H9 (cell line): Measurements from ENCODE around the gene EFCC1. TPM values are rescaled to one million over a fixed set of nuclear protein-coding genes. Genes with fewer than 3 reads are reported as not detected.

ENCODE experiments used
- DNase-seq: peaks from one replicate; pipeline ENCODE4 v3.0.0-alpha.2; 2017
- H2AFZ ChIP-seq: one replicate; pipeline ENCODE4 v1.6.1; 2013; ENCODE audit warnings: mild to moderate bottlenecking, low read length, control low read depth, moderate library complexity
- H2AK5ac ChIP-seq: 2 replicates; pipeline ENCODE4 v1.6.1; 2013; ENCODE audit warnings: low read length, control low read depth, mixed read lengths; ENCODE audit not compliant: insufficient read length
- H2BK120ac ChIP-seq: one replicate; pipeline ENCODE4 v1.6.1; 2013; ENCODE audit warnings: low read depth, mild to moderate bottlenecking, low read length, control low read depth, inconsistent platforms; ENCODE audit not compliant: poor library complexity, severe bottlenecking
- H2BK12ac ChIP-seq: 2 replicates; pipeline ENCODE4 v1.6.1; 2013; ENCODE audit warnings: low read length, control low read depth, mixed read lengths, low read depth; ENCODE audit not compliant: insufficient read length
- H2BK15ac ChIP-seq: 2 replicates; pipeline ENCODE4 v1.6.1; 2013; ENCODE audit warnings: low read depth, low read length, control low read depth
- H2BK20ac ChIP-seq: one replicate; pipeline ENCODE4 v1.6.1; 2013; ENCODE audit warnings: low read depth, mild to moderate bottlenecking, low read length, control low read depth, inconsistent platforms; ENCODE audit not compliant: poor library complexity, severe bottlenecking
- H2BK5ac ChIP-seq: 2 replicates; pipeline ENCODE4 v1.6.1; 2013; ENCODE audit warnings: low read length, control low read depth, mixed read lengths; ENCODE audit not compliant: insufficient read length
- H3K14ac ChIP-seq: 2 replicates; pipeline ENCODE4 v1.6.1; 2013; ENCODE audit warnings: low read length, control low read depth; ENCODE audit not compliant: insufficient read depth
- H3K18ac ChIP-seq: 2 replicates; pipeline ENCODE4 v1.6.1; 2013; ENCODE audit warnings: low read depth, mild to moderate bottlenecking, mixed read lengths, low read length, control low read depth; ENCODE audit not compliant: insufficient read length
- H3K23ac ChIP-seq: 2 replicates; pipeline ENCODE4 v1.6.1; 2013; ENCODE audit warnings: low read length, control low read depth, mixed read lengths, low read depth; ENCODE audit not compliant: insufficient read length
- H3K23me2 ChIP-seq: 2 replicates; pipeline ENCODE4 v1.6.1; 2013; ENCODE audit warnings: low read depth, mild to moderate bottlenecking, mixed read lengths, low read length, control low read depth; ENCODE audit not compliant: insufficient read length, poor library complexity, severe bottlenecking
- H3K27ac ChIP-seq: 2 replicates; pipeline ENCODE4 v1.5.1; 2013; ENCODE audit warnings: low read length, control low read depth, mixed read lengths, low read depth; ENCODE audit not compliant: insufficient read length
- H3K27me3 ChIP-seq: 2 replicates; pipeline ENCODE4 v1.6.1; 2013; ENCODE audit warnings: low read length, control low read depth, inconsistent platforms; ENCODE audit not compliant: insufficient read depth
- H3K4ac ChIP-seq: 2 replicates; pipeline ENCODE4 v1.6.1; 2013; ENCODE audit warnings: low read depth, mild to moderate bottlenecking, control low read depth, inconsistent platforms, low read length, moderate library complexity
- H3K4me1 ChIP-seq: 2 replicates; pipeline ENCODE4 v1.6.1; 2013; ENCODE audit warnings: low read length, control low read depth, inconsistent platforms; ENCODE audit not compliant: insufficient read depth
- H3K4me2 ChIP-seq: 2 replicates; pipeline ENCODE4 v1.6.1; 2013; ENCODE audit warnings: low read length, control low read depth, mixed read lengths; ENCODE audit not compliant: insufficient read length, insufficient read depth
- H3K56ac ChIP-seq: 2 replicates; pipeline ENCODE4 v1.6.1; 2013; ENCODE audit warnings: low read depth, mild to moderate bottlenecking, mixed read lengths, low read length, control low read depth; ENCODE audit not compliant: insufficient read length
- H3K79me1 ChIP-seq: 2 replicates; pipeline ENCODE4 v1.6.1; 2013; ENCODE audit warnings: low read depth, mild to moderate bottlenecking, moderate library complexity, low read length, control low read depth, inconsistent platforms; ENCODE audit not compliant: insufficient read depth, poor library complexity, severe bottlenecking
- H3K79me2 ChIP-seq: 2 replicates; pipeline ENCODE4 v1.6.1; 2013; ENCODE audit warnings: low read length, control low read depth, inconsistent platforms; ENCODE audit not compliant: insufficient read depth
- H3K9ac ChIP-seq: 2 replicates; pipeline ENCODE4 v1.6.1; 2013; ENCODE audit warnings: low read length, control low read depth, mixed read lengths; ENCODE audit not compliant: insufficient read length; ENCODE audit errors: extremely low read depth
- H3K9me3 ChIP-seq: one replicate; pipeline ENCODE4 v1.6.1; 2013; ENCODE audit warnings: low read depth, low read length, inconsistent platforms; ENCODE audit not compliant: control insufficient read depth
- H3T11ph ChIP-seq: one replicate; pipeline ENCODE4 v1.6.1; 2013; ENCODE audit warnings: mild to moderate bottlenecking, low read length, control low read depth, inconsistent platforms
- H4K20me1 ChIP-seq: one replicate; pipeline ENCODE4 v1.6.1; 2013; ENCODE audit not compliant: control insufficient read depth, insufficient read length, insufficient read depth
- H4K5ac ChIP-seq: 2 replicates; pipeline ENCODE4 v1.6.1; 2013; ENCODE audit warnings: low read depth, mild to moderate bottlenecking, mixed read lengths, low read length, control low read depth; ENCODE audit not compliant: insufficient read length
- H4K8ac ChIP-seq: replicated peaks from 2 replicates; pipeline ENCODE4 v1.6.1; 2013; ENCODE audit warnings: low read length, control low read depth, mixed read lengths, low read depth; ENCODE audit not compliant: insufficient read length
- H4K91ac ChIP-seq: 2 replicates; pipeline ENCODE4 v1.6.1; 2013; ENCODE audit warnings: low read depth, mild to moderate bottlenecking, moderate library complexity, mixed read lengths, low read length, control low read depth; ENCODE audit not compliant: insufficient read length
- H3K27ac Mint-ChIP-seq, 3 experiments: 2 replicates in 2 of 3; 3 replicates in 1 of 3; pipeline ENCODE4 v1.8.0; 2020 to 2021; ENCODE audit warnings: mixed read lengths in 3 of 3, mild to moderate bottlenecking in 1 of 3, moderate library complexity in 1 of 3
- H3K27me3 Mint-ChIP-seq: 2 replicates; pipeline ENCODE4 v1.8.0; 2021; ENCODE audit warnings: low read depth, mild to moderate bottlenecking, moderate library complexity, mixed read lengths
- H3K36me3 Mint-ChIP-seq, 3 experiments: 2 replicates in 2 of 3; 3 replicates in 1 of 3; pipeline ENCODE4 v1.8.0; 2020 to 2021; ENCODE audit warnings: low read depth in 3 of 3, mixed read lengths in 3 of 3; ENCODE audit not compliant: insufficient read depth in 1 of 3
- H3K4me1 Mint-ChIP-seq, 2 experiments: 2 replicates each; pipeline ENCODE4 v1.8.0; 2020; ENCODE audit warnings: mixed read lengths in 2 of 2
- H3K4me3 Mint-ChIP-seq, 2 experiments: 2 replicates in 1 of 2; 3 replicates in 1 of 2; pipeline ENCODE4 v1.8.0; 2020 to 2021; ENCODE audit warnings: mild to moderate bottlenecking in 2 of 2, mixed read lengths in 2 of 2, moderate library complexity in 1 of 2
- H3K9me3 Mint-ChIP-seq, 2 experiments: 2 replicates in 1 of 2; 3 replicates in 1 of 2; pipeline ENCODE4 v1.8.0; 2020; ENCODE audit warnings: mild to moderate bottlenecking in 2 of 2, mixed read lengths in 2 of 2, moderate library complexity in 1 of 2
- WGBS: extraction: QIAGEN DNeasy Blood & Tissue Kit; methylation state at CpG from one replicate; pipeline ENCODE4 v1.1.7; 2013; ENCODE audit warnings: missing lambda C conversion rate, low lambda C conversion rate, mixed read lengths; ENCODE audit not compliant: insufficient read length; ENCODE audit errors: extremely low coverage; 5-methylcytosine and 5-hydroxymethylcytosine counted together
- total RNA-seq: library from RNA; stranded (reverse); gene quantifications from 2 replicates; pipeline ENCODE4 v1.2.1, GENCODE V29; 2021
- TF ChIP-seq, protein P1 (sequence below): fragments of 200-600 bp; sonication (generic); conservative IDR thresholded peaks from 3 replicates; pipeline ENCODE4 v1.8.0; 2021; ENCODE audit warnings: antibody characterized with exemption, mild to moderate bottlenecking

EFCC1 gene
- total RNA-seq, 1 experiment from 2014 or later, result 0.09 TPM

DNA sequence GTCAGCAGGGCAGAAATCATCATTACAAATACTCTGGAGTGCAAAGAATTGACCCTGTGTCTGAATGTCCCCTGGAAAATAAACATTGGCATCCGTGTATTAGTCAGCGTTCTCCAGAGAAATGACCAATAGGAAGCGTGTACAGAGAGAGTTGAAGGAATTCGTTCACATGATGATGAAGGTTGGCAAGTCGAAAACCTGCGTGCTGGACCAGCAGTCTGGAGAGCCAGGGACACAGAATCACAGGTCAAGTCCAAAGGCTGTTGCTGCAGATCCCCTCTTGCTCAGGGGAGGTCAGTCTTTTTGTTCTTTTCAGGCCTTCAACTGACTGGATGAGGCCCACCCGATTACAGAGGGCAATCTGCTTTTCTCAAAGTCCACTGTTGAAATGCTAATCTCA lies 76.1 kb downstream of the EFCC1 start:
- Mint-ChIP-seq H3K9me3 (no peaks in the 10 kb centered on the region; a peak in 1 of 5 replicates), H3K36me3 (no peaks in the 10 kb centered on the region), H3K4me1 (no peaks in the 10 kb centered on the region), H3K27ac (no peak overlapping the region), H3K4me3 (no peak overlapping the region), H3K27me3 (peaks cover 11% of the 10 kb centered on the region)
- TF ChIP-seq, protein P1, sequence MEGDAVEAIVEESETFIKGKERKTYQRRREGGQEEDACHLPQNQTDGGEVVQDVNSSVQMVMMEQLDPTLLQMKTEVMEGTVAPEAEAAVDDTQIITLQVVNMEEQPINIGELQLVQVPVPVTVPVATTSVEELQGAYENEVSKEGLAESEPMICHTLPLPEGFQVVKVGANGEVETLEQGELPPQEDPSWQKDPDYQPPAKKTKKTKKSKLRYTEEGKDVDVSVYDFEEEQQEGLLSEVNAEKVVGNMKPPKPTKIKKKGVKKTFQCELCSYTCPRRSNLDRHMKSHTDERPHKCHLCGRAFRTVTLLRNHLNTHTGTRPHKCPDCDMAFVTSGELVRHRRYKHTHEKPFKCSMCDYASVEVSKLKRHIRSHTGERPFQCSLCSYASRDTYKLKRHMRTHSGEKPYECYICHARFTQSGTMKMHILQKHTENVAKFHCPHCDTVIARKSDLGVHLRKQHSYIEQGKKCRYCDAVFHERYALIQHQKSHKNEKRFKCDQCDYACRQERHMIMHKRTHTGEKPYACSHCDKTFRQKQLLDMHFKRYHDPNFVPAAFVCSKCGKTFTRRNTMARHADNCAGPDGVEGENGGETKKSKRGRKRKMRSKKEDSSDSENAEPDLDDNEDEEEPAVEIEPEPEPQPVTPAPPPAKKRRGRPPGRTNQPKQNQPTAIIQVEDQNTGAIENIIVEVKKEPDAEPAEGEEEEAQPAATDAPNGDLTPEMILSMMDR, result no peak
- no peak overlapping the region for H2BK20ac ChIP-seq
- no peak for DNase-seq
- no CpG with 5 or more reads among the region's 7 CpGs for WGBS
- no peak overlapping the region for H3K18ac ChIP-seq
- H3K79me1 ChIP-seq, result no peaks in the 10 kb centered on the region
- H3K9me3 ChIP-seq, result no peaks in the 10 kb centered on the region
- H2BK5ac ChIP-seq, result no peak overlapping the region
- H3K27me3 ChIP-seq, result no peaks in the 10 kb centered on the region
- no peaks in the 10 kb centered on the region for H4K20me1 ChIP-seq
- H3K79me2 ChIP-seq, result no peaks in the 10 kb centered on the region
- H4K8ac ChIP-seq, result no peak overlapping the region
- no peaks in the 10 kb centered on the region for H3K23me2 ChIP-seq
- no peak overlapping the region for H2BK120ac ChIP-seq
- no peak overlapping the region for H3K4ac ChIP-seq
- H2AK5ac ChIP-seq, result no peak overlapping the region
- H3K4me1 ChIP-seq, result no peaks in the 10 kb centered on the region
- H3K27ac ChIP-seq, result no peak overlapping the region
- no peak overlapping the region for H2BK12ac ChIP-seq
- H2BK15ac ChIP-seq, result no peak overlapping the region
- H3K9ac ChIP-seq, result no peak overlapping the region
- no peak overlapping the region for H2AFZ ChIP-seq
- no peak overlapping the region for H4K91ac ChIP-seq
- H3K14ac ChIP-seq, result no peak overlapping the region
- no peak overlapping the region for H3K56ac ChIP-seq
- H3K4me2 ChIP-seq, result no peak overlapping the region
- no peak overlapping the region for H3T11ph ChIP-seq
- no peak overlapping the region for H4K5ac ChIP-seq
- no peak overlapping the region for H3K23ac ChIP-seq
